Measurements from ENCODE around the gene ZAR1L. TPM values are rescaled to one million over a fixed set of nuclear protein-coding genes. Genes with fewer than 3 reads are reported as not detected.

The ZAR1L gene
- total RNA-seq, 1 donor, result under 0.01 TPM

DNA sequence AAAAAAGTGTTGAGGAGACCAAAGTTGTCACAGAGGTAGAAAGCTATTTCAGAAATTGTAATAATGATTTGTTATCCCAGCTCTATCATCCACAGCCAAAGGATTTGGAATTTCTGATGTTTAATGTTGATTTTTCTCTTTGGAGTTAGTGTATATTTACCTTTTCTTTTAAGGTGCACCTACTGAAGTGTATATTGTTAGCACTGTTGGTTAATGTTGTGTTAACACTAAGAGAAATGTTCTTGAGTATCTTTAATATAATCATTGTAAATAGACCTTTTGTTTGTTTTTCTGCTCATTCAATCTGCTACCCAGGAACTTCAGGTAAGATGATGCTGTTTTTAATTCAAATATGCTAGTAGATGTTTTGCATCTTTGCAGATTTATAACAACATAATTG lies 57.5 kb downstream of the ZAR1L start:
- H3K4me3 ChIP-seq (ENCODE audit: low read depth, low read length), result no peak overlapping the region
- TF ChIP-seq, protein P1, sequence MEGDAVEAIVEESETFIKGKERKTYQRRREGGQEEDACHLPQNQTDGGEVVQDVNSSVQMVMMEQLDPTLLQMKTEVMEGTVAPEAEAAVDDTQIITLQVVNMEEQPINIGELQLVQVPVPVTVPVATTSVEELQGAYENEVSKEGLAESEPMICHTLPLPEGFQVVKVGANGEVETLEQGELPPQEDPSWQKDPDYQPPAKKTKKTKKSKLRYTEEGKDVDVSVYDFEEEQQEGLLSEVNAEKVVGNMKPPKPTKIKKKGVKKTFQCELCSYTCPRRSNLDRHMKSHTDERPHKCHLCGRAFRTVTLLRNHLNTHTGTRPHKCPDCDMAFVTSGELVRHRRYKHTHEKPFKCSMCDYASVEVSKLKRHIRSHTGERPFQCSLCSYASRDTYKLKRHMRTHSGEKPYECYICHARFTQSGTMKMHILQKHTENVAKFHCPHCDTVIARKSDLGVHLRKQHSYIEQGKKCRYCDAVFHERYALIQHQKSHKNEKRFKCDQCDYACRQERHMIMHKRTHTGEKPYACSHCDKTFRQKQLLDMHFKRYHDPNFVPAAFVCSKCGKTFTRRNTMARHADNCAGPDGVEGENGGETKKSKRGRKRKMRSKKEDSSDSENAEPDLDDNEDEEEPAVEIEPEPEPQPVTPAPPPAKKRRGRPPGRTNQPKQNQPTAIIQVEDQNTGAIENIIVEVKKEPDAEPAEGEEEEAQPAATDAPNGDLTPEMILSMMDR (IDR thresholded peaks at IDR 0.05; ENCODE audit: insufficient read depth, low read depth, low read length), result no peak
- no peak for DNase-seq (ENCODE audit: low read depth)

- no peak for DNase-seq (ENCODE audit: low read depth)
- TF ChIP-seq, protein P1 (IDR thresholded peaks at IDR 0.05; ENCODE audit: insufficient read depth, low read depth, low read length), result no peak
Observed at GRCh38 chr13:32256243-32256642, 58.9 kb downstream of the ZAR1L start.

GRCh38 chr13:32255724-32256109 lies 59.4 kb downstream of the ZAR1L start:
- TF ChIP-seq, protein P1 (IDR thresholded peaks at IDR 0.05; ENCODE audit: insufficient read depth, low read depth, low read length), result no peak
- no peak for DNase-seq (ENCODE audit: low read depth)

More at GRCh38 chr13:32256243-32256642, 58.9 kb downstream of the ZAR1L start:
- H3K4me3 ChIP-seq (ENCODE audit: low read depth, low read length), result no peak overlapping the region

DNA sequence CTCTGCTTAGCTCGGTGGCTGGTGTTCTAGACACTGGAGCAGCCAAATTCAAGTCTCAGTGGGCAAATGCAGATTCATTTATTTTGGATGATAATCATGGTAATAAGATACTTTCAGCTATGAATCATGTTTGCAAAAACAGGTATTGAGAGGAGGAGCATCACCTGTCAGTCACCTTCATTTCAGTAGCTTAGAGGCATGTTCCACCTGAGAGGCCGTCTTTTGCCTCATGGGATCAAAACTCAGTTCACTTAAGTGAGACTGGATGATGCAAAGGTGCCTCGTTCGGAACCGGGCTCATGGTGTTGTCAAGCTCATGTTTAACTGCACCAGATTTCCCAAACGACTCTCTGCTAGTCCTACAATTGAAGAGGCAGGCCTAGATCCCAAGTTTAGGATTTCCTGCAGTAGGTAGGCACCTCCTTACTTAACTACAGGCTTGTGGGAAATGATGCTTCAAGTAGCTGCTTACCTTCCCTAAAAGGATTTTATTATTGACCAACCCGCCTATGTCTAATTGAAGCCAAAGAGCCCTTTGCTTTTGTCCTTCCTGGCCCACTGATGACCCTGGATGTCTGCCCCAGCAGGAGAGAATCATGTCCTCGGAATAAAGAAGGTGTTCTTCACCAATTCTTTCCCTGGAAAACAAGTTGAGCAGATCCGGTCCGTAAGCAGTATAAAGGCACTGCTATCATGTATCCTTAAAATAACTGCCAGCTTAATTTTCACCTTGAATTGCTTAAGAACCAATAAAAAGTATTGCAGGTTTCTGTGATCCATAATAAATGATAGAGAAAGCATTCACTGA lies 60.0 kb downstream of the ZAR1L start:
- no peak overlapping the region for H3K4me3 ChIP-seq (ENCODE audit: low read depth, low read length)
- no peak for DNase-seq (ENCODE audit: low read depth)
- TF ChIP-seq, protein P1 (IDR thresholded peaks at IDR 0.05; ENCODE audit: insufficient read depth, low read depth, low read length), result no peak

More at GRCh38 chr13:32255724-32256109, 59.4 kb downstream of the ZAR1L start:
- H3K4me3 ChIP-seq (ENCODE audit: low read depth, low read length), result no peak overlapping the region

DNA sequence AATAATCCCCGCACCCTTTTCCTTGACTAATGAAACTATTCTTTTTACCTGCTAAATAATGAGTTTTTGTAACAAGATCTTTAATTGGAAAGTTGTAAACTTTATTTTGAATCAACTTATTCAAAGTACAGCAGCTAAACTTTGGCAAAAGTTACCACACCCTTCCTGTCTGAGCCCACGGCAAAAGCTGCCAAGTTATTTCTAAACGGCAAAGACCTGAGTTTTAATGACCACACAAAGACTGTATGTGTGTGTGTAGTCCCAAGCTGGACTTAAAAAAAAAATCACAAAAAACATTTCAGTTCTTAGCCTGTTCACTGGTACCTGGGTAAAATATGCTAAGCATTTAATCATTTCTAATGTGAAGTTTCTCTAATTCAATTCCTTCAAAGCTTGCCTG lies 60.7 kb downstream of the ZAR1L start:
- DNase-seq (ENCODE audit: low read depth), result no peak
- no peak overlapping the region for H3K4me3 ChIP-seq (ENCODE audit: low read depth, low read length)
- TF ChIP-seq, protein P1 (IDR thresholded peaks at IDR 0.05; ENCODE audit: insufficient read depth, low read depth, low read length), result no peak

- no peak overlapping the region for H3K4me3 ChIP-seq (ENCODE audit: low read depth, low read length)
- TF ChIP-seq, protein P1 (IDR thresholded peaks at IDR 0.05; ENCODE audit: insufficient read depth, low read depth, low read length), result no peak
- no peak for DNase-seq (ENCODE audit: low read depth)
Observed at GRCh38 chr13:32253911-32254399, 61.2 kb downstream of the ZAR1L start.

Other genes starting within 250 kb of the ZAR1L start
- gene BRCA2, start 145 bp upstream of the ZAR1L start, total RNA-seq, result 10.4 and 11.0 TPM in 2 replicates
- gene N4BP2L1, start 112.8 kb upstream of the ZAR1L start, total RNA-seq, result 1.3 and 1.7 TPM in 2 replicates
- gene N4BP2L2, start 223.4 kb upstream of the ZAR1L start, total RNA-seq, result 111 and 128 TPM in 2 replicates